Type B pancreatic cell (in vitro differentiated cells): ENCODE data around the gene ERC1. TPM values are rescaled to one million over a fixed set of nuclear protein-coding genes. Genes with fewer than 3 reads are reported as not detected.

Experiments used
- DNase-seq: peaks from one replicate; pipeline ENCODE4 v3.0.0; 2021; ENCODE audit warnings: mixed read lengths; ENCODE audit not compliant: unreplicated experiment; ENCODE audit errors: extremely low spot score
- H3K27ac Mint-ChIP-seq: 2 replicates; pipeline ENCODE4 v1.8.0; 2021; ENCODE audit warnings: mild to moderate bottlenecking, mixed read lengths
- H3K27me3 Mint-ChIP-seq: 2 replicates; pipeline ENCODE4 v1.8.0; 2021; ENCODE audit warnings: mixed read lengths
- H3K36me3 Mint-ChIP-seq: 2 replicates; pipeline ENCODE4 v1.8.0; 2021; ENCODE audit warnings: mixed read lengths
- H3K4me1 Mint-ChIP-seq: one replicate; pipeline ENCODE4 v1.8.0; 2021; ENCODE audit warnings: mixed read lengths; ENCODE audit not compliant: unreplicated experiment
- H3K4me3 Mint-ChIP-seq: 2 replicates; pipeline ENCODE4 v1.8.0; 2021; ENCODE audit warnings: mild to moderate bottlenecking, mixed read lengths
- H3K9me3 Mint-ChIP-seq: 2 replicates; pipeline ENCODE4 v1.8.0; 2021; ENCODE audit warnings: mixed read lengths
- CTCF ChIP-seq: fragments of 200-600 bp; sonication (generic); conservative IDR thresholded peaks from 2 replicates; pipeline ENCODE4 v1.5.0; 2021; ENCODE audit warnings: antibody characterized with exemption, mild to moderate bottlenecking
- total RNA-seq: library from RNA; stranded (reverse); gene quantifications from 2 replicates; pipeline ENCODE4 v1.2.1, GENCODE V29; 2021; ENCODE audit warnings: low replicate concordance

Gene ERC1
- total RNA-seq, 1 donor from 2014 or later, result 62.8 TPM

GRCh38 chr12:1324910-1325309 is 333.9 kb downstream of the ERC1 start:
- no peaks in the 10 kb centered on the region for H3K27me3 Mint-ChIP-seq
- no peaks in the 10 kb centered on the region for H3K9me3 Mint-ChIP-seq
- no peak for TF ChIP-seq CTCF
- H3K4me1 Mint-ChIP-seq, result no peaks in the 10 kb centered on the region
- H3K36me3 Mint-ChIP-seq, result peaks cover 32% of the 10 kb centered on the region
- H3K27ac Mint-ChIP-seq, result no peak overlapping the region
- no peak for DNase-seq
- no peak overlapping the region for H3K4me3 Mint-ChIP-seq

GRCh38 chr12:1325666-1326065 is 334.6 kb downstream of the ERC1 start:
- H3K27me3 Mint-ChIP-seq, result no peaks in the 10 kb centered on the region
- no peak overlapping the region for H3K4me3 Mint-ChIP-seq
- H3K9me3 Mint-ChIP-seq, result no peaks in the 10 kb centered on the region
- no peak for DNase-seq
- TF ChIP-seq CTCF, result no peak
- no peaks in the 10 kb centered on the region for H3K4me1 Mint-ChIP-seq
- H3K36me3 Mint-ChIP-seq, result peaks cover 31% of the 10 kb centered on the region
- peak overlapping the region; percentile 42 for H3K27ac Mint-ChIP-seq

- H3K9me3 Mint-ChIP-seq, result no peaks in the 10 kb centered on the region
- no peaks in the 10 kb centered on the region for H3K27me3 Mint-ChIP-seq
- no peak for TF ChIP-seq CTCF
- no peak for DNase-seq
- H3K27ac Mint-ChIP-seq, result peak overlapping the region; percentile 42
- peaks cover 34% of the 10 kb centered on the region for H3K36me3 Mint-ChIP-seq
- H3K4me1 Mint-ChIP-seq, result no peaks in the 10 kb centered on the region
- peak overlapping the region; percentile 32 for H3K4me3 Mint-ChIP-seq
Observed at GRCh38 chr12:1326258-1326657, 335.2 kb downstream of the ERC1 start.

- peaks cover 10% of the 10 kb centered on the region for H3K9me3 Mint-ChIP-seq
- H3K4me1 Mint-ChIP-seq, result peaks cover 5% of the 10 kb centered on the region
- no peak overlapping the region for H3K4me3 Mint-ChIP-seq
Observed at GRCh38 chr12:1328391-1328790, 337.4 kb downstream of the ERC1 start.

GRCh38 chr12:1329784-1330476 is 338.9 kb downstream of the ERC1 start:
- H3K27me3 Mint-ChIP-seq, result no peaks in the 10 kb centered on the region
- no peak for DNase-seq
- H3K9me3 Mint-ChIP-seq, result peaks cover 10% of the 10 kb centered on the region
- no peak overlapping the region for H3K4me3 Mint-ChIP-seq
- no peak overlapping the region for H3K27ac Mint-ChIP-seq
- no peak for TF ChIP-seq CTCF
- peaks cover 42% of the 10 kb centered on the region for H3K36me3 Mint-ChIP-seq
- peaks cover 5% of the 10 kb centered on the region for H3K4me1 Mint-ChIP-seq

More at GRCh38 chr12:1328391-1328790, 337.4 kb downstream of the ERC1 start:
- Mint-ChIP-seq H3K27ac (no peak overlapping the region), H3K27me3 (no peaks in the 10 kb centered on the region), H3K36me3 (peaks cover 34% of the 10 kb centered on the region)
- DNase-seq, result no peak
- TF ChIP-seq CTCF, result no peak
